Stimulated activated CD8-positive, alpha-beta memory T cell treated with anti-CD3 and anti-CD28 coated beads, Interleukin-4, amount 100 ng/mL, for 1 hour (primary cell): ENCODE measurements around the gene MRPS7.
"Not testable (repeated sequence)": the region's sequence is repeated elsewhere in the genome, so short reads cannot be mapped to it uniquely, and the experiment has no call there.

ENCODE experiments used
- DNase-seq, 2 donors: peaks; one replicate each; pipeline ENCODE4 v3.0.0-alpha.2; 2020; ENCODE audit warnings: low read depth in 2 of 2, low spot score in 1 of 2

The MRPS7 gene

DNA sequence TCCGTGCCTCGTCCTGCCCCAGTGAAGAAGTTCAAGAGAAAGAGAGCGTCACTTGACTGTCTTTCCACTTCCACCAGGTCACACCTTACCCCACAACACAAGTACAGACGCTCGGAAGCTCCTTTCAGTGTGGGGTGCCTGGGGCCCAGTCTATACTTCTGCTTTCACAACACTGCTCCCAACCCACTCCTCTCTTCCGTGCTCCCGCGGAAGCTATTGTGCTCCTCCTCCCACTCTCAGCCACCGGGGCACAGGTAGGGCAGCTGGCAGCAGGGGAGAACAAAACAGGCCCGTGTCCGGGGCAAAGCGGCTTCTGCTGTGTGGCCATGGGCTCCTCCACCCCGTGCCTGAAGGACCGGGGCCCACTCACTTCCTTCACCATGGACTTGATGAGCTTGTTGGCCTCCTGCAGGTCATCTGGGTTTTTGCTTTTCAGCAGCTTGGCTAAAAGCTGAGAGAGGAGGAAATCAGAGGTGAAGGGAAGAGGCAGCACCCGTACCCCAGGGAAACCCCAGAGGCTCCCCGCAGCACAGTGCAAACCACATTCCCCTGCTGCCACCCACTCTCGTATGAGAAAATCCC, 19.1 kb upstream of the MRPS7 start:
- no peak for DNase-seq

DNA sequence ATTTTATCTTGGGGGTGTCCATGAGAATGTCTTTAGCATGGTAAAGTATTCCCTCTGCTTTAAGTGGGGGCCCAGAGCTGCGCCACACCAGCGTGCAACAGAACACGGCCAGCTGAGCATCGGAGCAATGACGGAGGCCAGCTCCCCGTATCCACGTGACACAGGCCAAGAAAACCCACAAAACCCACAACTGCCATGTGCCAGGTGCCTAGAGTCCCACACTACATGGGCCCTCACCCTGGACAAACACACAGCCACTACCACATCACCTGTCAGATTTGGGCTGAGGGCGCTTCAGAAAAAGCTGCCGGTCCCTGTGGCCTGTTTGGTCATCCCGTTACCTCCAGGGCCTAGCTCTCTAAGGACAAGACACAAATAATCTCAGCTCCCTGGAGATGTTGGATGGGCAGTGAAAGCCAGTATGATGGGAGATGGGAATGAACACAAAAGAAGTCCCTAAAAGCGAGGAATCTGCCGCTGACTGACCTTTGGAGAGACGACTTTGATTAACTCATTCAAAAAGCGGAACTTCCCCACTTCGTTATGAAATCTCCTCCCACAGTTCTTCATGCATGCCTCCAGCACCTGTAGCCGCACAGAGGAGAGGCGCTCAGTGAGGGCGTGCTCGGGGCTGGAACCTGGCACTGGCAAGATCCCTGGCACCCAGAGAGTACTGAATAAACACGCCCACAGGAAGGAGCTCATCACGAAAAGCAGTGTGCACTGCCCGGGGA, 17.4 kb upstream of the MRPS7 start:
- no peak for DNase-seq

DNA sequence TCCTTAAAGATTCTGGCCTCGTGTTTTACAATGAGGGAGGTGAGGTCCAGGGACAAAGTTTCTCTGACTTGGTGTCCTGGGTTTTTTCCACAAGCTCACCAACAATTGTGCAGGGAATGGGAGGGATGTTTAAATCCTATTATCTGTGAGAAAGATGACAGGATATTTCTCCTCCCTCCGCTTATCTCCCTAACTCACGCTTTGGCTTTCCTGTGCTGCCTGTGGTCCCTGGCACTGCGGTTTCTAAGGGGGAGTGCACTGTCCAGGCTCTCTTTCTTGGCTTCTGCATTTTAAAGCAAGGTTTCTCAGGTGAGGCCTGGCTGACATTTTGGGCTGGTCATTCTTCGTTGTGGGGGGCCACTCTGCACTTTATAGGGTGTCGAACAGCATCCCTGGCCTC, 16.7 kb upstream of the MRPS7 start:
- no peak for DNase-seq

DNA sequence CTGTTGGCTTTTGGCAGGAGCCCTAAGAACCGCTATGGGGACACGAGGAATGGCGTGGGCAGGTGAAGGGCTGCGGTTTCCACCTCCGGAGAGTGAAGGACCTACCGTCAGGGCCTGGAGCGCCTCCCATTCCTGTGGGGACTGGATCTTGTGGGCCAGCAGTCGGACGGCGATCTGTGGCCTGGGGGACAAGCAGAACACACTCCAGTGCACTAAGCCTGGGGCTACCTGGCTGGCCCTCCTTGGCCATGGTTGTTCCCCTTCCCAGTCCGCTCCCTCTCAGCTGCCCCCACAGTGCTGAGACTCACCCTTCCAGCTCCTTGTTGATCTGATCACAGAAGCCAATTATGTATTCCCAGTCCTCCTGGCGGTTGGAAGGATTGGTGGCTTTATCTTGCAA, 15.3 kb upstream of the MRPS7 start:
- no peak for DNase-seq

DNA sequence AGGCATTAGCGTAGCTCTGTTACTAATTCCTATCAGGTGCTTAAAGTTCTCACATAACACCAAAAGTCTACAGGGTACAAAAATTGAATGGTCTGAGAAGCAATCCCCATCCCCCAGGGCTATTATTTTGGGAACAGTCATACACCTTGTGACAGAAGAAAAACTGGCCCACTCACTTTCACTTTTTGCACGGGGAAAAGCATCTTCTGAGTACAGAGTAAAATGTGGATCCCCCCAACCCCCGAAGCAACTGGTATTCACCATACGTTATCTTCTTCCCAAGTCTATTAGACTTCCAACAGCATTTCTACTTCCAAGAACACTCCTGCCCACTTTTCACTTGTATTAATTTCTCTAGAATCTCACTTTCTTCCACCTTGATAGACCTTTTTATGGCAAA, 12.1 kb upstream of the MRPS7 start:
- no peak for DNase-seq

DNA sequence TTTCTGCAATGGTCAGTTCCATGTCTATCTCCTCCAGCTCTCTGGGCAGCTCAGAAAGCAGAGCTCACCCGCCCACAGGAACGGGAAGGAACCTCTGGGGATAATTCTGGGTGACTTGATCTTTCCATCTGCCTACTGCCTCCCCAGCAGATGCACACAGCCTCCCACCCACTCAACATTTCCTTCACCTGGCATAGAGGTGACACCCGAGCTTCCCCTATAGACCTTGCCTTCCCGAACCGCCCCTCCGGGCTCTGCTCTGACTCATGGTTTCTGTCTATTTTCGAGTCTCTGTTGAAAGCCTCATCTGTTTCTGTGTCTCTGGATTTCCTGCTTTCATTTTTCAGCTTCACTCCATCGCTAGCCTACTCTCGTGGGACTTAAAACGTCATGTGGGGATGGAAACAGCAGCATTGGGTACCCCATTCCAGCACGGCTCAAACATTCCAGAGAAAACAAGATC, 11.6 kb upstream of the MRPS7 start:
- DNase-seq, result peak in 1 of 2 donors; percentile 52

DNA sequence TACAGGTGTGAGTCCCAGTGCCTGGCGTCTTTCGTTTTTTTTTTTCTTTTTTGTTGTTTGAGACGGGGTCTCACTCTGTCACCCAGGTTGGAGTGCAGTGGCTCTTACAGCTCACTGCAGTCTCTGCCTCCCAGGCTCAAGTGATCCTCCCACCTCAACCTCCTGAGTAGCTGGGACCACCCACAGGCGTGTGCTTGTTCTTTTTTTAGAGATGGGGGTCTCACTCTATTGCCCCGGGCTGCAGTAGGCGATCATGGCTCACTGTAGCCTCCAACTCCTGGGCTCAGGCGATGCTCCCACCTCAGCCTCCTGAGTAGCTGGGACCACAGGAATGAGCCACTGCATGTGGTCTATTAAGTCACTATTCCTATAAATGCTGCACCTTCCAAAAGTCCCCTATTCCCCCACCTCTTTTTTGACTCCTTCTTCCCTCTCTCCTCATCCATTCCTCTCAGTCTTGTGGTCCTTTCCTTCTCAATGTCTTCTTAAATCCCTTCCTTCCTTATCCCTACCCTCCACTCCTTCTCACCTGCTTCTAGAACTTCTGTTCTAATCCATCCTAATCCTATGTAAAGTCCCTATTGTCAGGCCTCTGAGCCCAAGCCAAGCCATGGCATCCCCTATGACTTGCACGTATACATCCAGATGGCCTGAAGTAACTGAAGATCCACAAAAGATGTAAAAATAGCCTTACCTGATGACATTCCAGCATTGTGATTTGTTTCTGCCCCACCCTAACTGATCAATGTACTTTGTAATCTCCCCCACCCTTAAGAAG, 9.5 kb upstream of the MRPS7 start:
- DNase-seq, result no peak

DNA sequence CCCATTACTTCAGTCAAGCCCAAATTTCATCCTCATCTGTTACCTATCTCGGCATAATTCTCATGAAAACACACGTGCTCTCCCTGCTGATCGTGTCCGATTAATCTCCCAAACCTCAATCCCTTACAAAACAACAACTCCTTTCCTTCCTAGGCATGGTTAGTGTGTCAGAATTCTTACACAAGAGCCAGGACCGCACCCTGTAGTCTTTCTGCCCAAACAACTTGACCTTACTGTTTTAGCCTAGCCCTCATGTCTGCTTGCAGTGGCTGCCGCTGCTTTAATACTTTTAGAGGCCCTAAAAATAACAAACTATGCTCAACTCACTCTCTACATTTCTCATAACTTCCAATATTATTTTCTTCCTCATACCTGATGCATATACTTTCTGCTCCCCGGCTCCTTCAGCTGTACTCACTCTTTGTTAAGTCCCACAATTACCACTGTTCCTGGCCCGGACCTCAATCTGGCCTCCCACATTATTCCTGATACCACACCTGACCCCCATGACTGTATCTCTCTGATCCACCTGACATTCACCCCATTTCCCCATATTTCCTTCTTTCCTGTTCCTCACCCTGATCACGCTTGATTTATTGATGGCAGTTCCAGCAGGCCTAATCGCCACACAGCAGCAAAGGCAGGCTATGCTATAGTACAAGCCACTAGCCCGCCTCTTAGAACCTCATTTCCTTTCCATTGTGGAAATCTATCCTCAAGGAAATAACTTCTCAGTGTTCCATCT, 5.6 kb upstream of the MRPS7 start:
- not testable (repeated sequence) for DNase-seq

DNA sequence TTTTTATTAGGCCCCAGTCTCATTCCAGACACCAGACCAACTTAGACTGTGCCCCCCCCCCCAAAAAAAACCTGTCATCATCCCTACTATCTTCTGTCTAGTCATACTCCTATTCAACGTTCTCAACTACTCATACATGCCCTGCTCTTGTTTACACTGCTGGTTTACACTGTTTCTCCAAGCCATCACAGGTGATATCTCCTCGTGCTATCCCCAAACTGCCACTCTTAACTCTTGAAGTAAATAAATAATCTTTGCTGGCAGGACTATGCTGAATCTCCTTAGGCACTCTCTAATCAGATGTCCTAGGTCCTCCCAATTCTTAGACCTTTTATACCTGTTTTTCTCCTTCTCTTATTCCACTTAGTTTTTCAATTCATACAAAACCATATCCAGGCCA, 4.5 kb upstream of the MRPS7 start:
- DNase-seq, result not testable (repeated sequence)

DNA sequence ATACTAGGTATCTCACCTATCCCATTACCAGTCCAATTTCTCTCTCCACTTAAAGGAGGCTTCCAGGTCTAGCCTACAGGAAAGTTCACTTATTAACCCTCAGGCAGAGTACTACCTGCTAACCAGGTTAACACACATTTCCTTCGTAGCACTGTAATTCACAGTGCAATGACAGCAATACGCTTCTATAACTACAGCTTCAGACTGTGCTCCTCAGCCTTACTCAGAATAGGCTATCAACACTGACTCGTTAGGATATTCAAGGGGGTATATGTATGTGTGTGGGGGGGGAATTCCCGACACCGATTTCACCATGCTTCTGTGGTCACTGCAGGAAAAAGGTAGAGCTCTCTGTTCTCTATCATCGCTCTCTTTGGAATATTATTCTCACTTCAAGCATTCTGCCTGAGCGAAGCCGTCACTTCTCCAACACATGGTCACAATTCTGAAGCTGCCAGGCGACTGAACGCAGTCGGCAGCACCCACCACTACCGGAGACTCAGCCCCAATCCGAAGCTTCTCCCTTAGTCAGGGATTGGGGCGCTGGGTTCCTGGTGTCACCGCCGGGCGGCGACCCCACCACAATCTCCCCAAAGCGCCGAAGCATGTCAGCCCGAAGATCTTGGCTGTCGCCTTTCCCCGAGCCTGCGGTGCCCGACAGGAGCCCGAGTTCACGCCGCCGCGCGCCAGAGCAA, 891 bp upstream of the MRPS7 start:
- no peak for DNase-seq

DNA sequence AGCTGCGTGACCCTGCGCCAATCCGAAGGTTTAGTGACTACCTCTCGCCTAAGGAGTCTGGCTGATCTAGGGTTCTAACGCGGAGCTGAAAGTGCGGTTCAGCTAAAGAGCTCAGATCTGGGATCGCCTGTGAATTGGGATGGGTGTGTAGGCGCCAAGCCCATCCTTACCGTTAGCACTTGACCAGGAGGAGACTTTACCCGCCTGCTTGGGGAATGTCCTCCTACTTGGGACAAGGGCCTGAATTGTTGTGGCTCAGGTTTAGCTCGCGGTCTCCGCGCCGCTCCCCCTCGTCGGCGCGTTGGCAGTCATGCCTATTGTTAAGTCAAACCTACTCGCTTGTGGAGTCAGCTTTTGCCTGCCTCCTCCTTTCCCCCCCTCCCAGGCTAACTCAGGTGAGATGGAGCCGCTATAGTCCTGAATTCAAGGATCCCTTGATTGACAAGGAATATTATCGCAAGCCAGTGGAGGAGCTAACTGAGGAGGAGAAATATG, 480 bp downstream of the MRPS7 start:
- no peak for DNase-seq

DNA sequence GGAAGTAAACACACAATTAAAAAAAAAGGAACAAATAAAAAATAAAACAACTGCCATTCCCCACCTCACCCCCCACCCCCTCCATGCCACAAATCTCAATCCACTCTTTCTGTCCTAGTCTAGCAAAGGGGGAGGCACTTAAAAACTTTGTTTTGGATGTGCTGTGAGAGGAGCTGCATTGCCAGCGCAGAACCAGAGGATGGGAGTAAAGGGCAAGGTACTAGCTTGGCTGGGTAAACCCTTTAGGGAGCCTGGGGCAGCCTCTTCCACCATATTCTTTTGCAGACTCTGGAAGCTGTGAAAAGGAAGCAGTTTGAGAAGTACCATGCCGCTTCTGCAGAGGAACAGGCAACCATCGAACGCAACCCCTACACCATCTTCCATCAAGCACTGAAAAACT, 1.4 kb downstream of the MRPS7 start:
- DNase-seq, result no peak

DNA sequence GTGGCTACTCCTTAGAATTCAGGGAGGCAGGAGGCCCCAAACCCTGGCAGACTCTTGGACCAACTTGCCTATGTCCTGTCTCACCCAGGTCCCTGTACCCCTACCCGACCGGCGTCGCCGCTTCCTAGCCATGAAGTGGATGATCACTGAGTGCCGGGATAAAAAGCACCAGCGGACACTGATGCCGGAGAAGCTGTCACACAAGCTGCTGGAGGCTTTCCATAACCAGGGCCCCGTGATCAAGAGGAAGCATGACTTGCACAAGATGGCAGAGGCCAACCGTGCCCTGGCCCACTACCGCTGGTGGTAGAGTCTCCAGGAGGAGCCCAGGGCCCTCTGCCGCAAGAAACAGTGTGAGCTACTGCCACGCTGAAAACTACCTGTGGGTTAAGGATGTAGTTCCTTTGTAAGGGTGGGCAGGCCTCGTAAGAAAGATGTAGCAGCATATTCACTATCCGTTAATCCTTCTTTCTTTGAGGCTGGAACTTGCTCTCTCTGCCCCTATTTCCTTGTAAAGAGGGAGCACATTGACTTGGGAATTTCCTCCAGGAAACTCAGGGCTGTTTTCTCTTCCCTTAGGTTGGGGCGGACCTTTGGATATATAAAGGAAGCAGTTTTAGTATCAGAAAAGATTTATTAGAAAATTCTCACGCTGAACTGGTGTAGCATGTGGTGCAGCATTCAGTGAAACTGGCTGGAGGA, 4.1 kb downstream of the MRPS7 start:
- DNase-seq, result no peak

DNA sequence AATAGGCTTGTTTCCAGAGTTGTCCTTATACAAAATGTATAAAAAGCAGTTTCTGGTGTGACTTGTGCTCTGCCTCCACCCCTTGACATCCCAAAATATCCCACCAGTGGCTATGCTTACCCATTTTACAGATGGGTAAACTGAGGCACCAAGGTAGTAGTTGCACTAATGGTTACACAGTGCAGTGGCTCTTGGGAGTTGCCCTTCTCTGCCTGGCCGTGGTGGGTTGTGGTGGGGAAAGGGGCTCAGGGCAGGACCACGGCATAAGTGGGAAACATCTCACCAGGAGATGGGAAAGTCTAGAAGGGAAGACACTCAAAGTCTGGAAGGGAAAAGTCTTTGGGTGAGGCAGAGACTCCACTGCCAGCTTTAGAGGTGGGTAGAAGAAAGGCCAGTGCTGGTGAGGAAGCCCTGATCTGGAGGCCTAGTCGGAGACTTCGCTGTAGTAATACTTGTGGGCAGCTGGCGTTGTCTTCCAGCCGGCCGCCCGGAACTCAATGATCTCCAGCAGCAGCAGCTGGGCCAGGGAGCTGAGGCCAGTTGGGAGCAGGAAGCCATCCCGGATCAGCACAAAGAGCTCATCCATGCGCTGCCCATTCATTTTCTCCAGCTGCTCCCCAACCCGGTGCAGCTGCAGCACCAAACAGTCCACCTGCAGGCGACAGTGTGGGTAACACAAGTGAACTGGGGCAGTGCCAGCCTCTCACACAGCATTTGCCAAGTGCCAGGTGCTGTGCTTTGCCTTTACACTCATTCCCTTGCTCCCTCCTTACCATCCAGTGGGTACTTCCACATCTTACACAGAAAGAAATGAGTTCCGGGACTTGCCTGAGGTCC, 4.9 kb downstream of the MRPS7 start:
- no peak for DNase-seq

DNA sequence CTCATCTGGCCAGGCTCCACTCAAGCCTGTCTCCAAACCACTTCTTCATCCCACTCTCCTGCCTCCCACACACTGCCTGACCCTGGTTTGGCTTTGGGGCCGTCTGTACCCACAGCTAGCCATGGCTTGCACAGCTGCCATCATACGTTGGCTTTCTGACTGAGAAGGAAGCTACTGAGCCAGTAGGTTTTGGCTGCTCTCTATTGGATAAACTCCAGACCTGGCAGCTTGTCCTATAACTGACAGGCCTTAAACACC, 5.4 kb downstream of the MRPS7 start:
- no peak for DNase-seq

DNA sequence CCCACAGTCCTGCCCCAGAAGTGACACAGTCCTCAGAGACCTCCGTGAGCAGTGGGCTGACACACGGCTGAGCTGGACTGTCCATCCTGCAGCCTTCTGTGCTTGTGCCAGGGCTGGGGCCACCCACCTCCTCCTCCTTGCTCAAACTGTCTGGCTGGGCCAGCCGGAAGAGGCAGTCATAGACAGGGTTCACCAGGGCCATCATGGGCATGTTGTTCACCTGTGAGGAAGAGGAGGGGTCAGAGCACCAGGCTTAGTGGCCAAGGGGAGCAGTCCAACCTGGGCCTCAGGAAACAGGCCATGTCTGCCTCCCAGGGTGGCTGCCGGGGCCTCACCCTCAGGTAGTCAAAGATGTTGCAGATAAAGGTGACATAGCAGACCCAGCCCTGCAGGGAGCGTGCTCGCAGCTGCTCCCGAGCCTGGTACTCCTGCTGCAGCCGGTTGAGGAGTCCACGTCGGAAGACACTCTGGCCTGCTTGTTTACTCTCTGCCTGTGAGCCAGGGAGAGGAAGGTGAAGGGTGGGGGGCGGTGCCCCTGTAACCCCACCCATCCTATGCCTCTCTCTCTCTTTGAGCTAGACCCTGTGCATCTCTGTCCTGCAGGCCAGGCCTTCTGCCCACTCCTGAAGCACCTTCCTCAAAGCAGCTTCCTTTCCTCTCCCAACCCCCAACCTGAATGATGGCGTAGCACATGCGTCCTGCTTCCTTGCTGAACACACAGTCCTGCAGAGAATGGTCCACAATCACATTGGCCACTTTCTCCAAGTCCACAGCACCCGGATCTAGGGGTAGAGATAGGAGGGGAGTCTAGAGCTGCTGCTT, 5.9 kb downstream of the MRPS7 start:
- no peak for DNase-seq

DNA sequence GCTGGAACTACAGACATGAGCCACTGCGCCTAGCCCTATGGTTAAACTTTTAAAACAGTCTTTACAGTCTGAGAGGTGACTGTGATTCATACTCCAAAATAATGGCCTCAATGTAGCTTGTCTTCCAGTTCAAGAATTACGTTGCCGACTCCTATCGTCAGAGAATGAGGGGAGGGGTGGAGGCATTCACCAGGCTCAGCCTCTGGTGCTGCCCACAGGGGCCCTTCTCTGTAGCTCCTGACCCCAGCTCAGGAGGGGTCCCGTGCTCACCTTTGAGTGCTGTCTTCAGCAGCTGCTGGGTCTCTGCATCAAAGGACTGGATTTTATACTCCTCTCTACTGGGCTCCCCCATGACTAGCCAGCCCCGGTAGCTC, 8.2 kb downstream of the MRPS7 start:
- DNase-seq, result no peak

DNA sequence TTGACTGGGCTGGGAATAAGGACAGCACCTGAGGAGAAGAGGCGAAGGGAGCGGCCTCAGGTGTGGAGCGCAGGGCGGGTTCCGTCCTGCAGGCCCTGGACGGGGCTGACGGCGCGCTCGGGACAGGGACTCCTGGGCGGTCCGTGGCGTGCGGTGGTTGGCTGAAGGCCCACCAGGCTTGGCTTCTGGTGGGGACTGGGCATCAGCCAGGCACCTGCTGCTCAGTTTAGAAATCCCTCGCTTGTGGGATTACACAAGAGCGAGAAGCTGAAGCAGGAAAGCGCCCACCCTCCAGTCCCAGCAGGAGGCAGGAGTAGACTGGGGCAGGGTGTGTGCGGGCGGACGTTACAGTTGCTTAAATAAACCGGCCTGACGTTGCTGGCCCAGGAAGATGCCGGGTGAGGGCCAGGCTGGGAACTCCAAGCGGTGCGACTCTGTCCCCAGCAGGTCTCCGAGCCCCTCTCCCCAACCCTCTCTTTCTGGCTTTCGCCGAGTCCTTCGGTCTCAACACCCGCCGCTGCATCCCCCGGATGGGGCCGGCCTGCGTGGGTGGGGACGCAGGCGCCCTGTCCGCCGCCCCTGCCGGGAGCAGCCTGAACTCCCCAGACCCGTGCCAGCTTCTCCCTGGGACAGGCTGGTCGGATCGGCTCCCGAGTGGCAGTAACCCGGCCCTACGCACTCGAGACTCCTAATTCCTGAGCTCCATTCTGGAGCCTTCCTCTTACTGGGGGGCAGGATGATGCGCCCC, 8.7 kb downstream of the MRPS7 start:
- DNase-seq, result peak in 1 of 2 donors; percentile 7
